Adrenal gland (tissue), 5 donors: ENCODE measurements around the gene FRMPD3.

Experiments
- POLR2A ChIP-seq, 2 donors: fragments of 450-650 bp; IDR thresholded peaks; one replicate each; pipeline ENCODE4 v1.6.1; 2017; ENCODE audit warnings: antibody characterized with exemption in 2 of 2, mild to moderate bottlenecking in 2 of 2, moderate library complexity in 1 of 2
- TF ChIP-seq, protein P1 (sequence below), 6 experiments: fragments of 450-650 bp in 4 of 6; fragments of 200-600 bp in 2 of 6; sonication (generic) in 1 of 6; IDR thresholded peaks; 1 replicate in 5 of 6; 2 replicates in 1 of 6; pipeline versions ENCODE4 v1.5.1 to v1.8.0; 2016 to 2021; ENCODE audit warnings: antibody characterized with exemption in 6 of 6, mild to moderate bottlenecking in 2 of 6, moderate library complexity in 1 of 6
- donor health status: DM: no; HTN: no; CAD: no.

DNA sequence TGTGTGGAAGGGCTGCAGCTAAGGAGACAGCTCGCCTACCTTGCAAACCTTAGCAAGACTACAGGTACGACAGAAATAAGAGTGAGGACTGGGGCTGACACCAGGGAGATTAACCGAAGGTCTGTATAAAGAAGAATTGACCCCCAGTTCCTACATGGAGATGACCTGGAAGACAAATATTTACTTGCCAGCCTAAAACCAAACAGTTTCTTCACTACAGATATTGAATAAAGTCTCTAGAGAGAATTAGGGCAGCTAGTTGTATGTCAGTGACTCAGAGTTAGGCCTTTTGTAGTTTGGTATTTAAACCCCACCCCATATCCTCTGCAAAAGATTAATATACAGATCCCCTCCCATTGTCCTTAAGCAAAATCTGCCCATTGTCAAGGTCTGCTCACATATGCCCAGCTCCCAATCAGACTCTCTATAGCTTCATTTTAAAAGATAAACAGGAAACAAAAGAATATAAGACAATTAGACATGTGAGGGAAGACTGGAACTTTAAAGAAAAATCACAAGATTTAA lies 28.1 kb upstream of the FRMPD3 start:
- TF ChIP-seq, protein P1, sequence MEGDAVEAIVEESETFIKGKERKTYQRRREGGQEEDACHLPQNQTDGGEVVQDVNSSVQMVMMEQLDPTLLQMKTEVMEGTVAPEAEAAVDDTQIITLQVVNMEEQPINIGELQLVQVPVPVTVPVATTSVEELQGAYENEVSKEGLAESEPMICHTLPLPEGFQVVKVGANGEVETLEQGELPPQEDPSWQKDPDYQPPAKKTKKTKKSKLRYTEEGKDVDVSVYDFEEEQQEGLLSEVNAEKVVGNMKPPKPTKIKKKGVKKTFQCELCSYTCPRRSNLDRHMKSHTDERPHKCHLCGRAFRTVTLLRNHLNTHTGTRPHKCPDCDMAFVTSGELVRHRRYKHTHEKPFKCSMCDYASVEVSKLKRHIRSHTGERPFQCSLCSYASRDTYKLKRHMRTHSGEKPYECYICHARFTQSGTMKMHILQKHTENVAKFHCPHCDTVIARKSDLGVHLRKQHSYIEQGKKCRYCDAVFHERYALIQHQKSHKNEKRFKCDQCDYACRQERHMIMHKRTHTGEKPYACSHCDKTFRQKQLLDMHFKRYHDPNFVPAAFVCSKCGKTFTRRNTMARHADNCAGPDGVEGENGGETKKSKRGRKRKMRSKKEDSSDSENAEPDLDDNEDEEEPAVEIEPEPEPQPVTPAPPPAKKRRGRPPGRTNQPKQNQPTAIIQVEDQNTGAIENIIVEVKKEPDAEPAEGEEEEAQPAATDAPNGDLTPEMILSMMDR (IDR thresholded peaks at IDR 0.05): no peak
- TF ChIP-seq POLR2A (IDR thresholded peaks at IDR 0.05): no peak
